HG03457 (cell line): ENCODE data around the gene HLCS.
"Not testable (repeated sequence)": the region's sequence is repeated elsewhere in the genome, so short reads cannot be mapped to it uniquely, and the experiment has no call there.

Experiments
- ATAC-seq: cut with Tn5 transposase; IDR thresholded peaks from one replicate; pipeline ENCODE4 v1.9.1; 2021; ENCODE audit warnings: moderate number of reproducible peaks; ENCODE audit not compliant: unreplicated experiment

HLCS gene

DNA sequence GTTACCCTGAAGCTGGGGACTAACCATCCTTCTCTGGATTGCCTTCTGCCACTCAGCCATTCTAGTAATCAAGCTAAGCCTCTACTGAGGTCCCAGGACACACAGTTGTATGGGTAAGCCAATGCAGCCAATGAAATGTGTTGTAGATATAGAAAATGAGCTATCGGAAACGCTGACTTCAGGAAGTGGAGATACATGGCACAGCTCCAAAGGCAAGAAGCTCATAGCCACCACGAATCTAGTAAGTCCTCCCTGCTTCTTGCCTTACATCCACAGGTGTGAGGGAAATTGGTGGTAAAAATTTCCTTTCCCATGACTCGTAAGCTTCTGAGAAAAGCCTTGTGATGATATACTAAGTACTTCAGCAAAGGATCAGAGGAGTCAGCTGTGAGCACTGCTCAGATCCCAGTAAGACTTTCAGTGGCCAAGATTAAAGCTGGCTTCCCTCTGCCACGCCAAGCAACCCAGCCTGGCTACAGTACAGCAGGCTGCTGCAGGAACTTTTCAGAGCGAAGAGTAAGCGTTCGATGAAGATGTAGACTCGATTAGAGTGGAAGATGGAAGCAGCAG is 149.8 kb downstream of the HLCS start:
- no peak for ATAC-seq

- not testable (repeated sequence) for ATAC-seq
These were observed 150.4 kb downstream of the HLCS start for GRCh38 chr21:36816026-36816425.

DNA sequence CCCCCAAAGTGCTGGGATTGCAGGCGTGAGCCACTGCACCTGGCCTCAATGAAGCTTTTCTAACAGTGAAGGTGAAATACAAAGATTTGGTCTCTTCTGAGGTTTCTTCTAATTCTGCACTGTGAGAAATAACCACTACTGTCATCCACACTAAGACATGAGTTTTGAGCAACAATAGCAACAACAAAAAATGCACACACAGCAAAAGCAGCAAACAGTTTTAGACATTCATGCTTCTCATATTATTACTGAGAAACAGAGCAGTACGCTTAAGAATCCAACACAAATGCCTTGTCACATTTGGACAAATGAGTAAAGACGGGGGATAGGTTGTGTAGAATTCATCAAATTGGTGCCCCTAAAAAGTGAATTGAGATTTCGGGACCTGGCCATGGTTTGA is 151.2 kb downstream of the HLCS start:
- no peak for ATAC-seq

GRCh38 chr21:36813052-36813451 is 153.4 kb downstream of the HLCS start:
- ATAC-seq = no peak

- no peak for ATAC-seq
These were observed 154.7 kb downstream of the HLCS start for GRCh38 chr21:36811762-36812161.

DNA sequence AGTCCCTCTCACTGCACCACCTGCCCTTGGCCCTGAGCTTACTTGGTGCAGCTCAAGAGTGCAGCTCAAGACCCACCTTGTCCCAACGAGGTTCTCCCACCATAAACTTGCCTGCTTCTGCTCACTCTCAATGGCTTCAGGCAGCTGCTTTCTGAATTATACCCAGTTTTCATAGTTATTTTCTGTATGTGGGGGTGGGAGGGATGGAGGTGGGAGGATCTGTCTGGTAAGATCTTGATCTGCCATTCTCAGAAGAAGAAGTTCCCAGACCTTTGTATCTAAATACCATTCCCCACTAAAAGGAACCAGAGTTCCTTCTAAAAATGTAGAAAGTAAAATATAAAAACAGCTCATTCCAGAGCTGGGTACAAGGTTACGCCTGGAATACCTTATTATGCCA is 156.0 kb downstream of the HLCS start:
- no peak for ATAC-seq

DNA sequence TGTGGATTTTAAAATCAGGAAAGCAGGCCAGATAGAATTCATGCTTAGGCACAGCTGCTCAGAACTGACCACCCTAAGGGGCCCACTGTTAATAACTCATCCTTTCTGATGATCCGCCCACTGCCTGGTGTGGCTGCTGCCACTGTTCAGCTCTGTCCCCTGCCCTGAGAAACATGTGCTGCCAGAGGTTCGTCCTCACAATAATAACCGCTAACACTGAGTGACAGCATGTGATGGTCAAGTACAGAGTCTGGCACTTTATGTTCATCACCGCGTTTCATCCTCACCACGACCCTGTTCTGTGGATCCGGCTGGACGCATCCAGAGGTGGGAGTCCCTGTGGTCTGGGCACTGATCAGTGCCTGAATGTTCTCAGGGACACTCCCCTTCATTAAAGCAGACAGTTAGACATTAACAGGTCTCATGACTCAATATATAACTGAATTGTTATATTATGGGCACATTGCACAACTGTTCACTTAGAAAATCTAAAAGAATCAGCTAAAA is 159.0 kb downstream of the HLCS start:
- ATAC-seq = no peak

- ATAC-seq = no peak
These were observed 160.4 kb downstream of the HLCS start for GRCh38 chr21:36806103-36806502.

DNA sequence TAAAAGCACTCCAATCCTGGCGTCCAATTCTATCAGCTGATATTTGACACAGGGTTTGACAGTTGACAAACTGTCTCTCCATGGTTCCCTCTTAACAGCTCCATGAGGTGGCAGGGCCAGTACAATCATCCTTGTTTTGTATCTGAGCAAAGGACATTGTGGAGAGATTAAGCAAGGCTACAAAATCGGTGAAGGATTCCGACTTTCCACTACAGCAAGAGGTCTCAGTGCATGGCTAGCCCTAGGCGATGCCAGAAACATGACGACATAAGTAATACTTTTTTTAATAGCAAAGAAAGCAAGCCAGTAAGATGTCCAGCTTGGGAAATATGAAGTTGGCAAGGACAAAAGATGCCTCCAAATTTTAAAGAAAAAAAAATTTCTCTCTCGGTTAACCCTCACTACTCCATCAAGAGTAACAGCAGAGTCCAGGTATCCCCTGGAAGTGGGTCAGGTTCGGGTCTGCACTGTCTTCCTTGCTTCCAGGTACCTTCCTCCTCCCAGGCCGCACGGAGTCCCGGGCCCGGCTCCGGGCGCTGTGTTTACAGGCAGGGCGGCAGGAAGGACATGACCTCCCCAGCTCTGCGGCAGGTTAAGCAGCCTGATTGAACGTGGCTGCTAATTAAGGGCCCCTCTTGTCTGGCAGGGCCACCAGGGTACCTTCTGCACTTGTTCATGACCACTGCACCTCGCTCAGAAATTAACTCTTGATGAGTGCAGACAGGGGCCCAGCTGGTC is 161.4 kb downstream of the HLCS start:
- ATAC-seq = no peak

DNA sequence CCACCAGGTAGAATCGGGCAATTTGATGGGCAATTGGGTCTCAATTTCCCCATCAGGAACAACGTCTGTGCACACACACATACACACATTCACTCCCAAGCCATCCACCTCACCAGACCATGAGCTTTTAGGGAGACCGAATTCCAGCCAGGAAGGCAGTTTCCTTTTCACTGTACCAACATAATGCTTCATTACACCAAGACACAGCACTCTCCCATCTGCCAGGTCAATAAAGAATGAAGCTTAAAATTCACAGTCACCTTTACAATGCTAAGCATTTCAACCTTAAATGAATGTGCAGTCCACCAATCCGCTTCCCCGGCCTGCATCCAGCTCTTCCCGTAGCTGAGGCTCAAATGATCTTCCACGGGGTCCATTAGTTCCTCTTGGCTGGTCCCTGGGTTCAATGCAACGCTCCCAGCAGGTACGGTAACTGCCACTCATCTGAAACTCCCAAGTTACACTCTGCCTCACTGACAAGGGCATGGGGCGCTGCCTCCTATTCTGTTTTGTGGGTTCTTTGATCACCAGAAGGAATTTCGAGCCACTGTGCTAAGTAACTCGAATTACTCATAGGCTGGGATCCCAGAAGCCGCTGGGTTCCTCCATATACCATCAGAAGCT is 162.5 kb downstream of the HLCS start:
- no peak for ATAC-seq

GRCh38 chr21:36803051-36803645 is 163.3 kb downstream of the HLCS start:
- ATAC-seq = no peak

DNA sequence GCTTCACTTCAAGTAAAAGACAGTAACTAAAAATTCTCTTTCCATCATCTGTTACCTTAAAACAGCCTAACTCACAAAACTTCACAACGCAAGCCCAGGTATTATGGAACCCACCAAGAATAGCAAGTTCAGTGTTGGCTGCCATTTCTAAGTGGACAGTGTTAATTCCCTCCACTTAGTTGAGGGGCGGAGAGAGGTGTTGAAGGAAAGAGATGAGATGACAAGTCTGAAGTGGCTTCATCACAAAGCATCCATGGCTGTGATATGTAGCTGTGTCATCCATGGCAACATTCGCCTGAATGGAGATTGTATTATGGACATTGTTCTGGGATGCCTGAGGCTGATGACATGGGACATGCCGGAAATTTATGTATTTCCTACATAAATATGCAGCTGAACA is 165.7 kb downstream of the HLCS start:
- no peak for ATAC-seq

DNA sequence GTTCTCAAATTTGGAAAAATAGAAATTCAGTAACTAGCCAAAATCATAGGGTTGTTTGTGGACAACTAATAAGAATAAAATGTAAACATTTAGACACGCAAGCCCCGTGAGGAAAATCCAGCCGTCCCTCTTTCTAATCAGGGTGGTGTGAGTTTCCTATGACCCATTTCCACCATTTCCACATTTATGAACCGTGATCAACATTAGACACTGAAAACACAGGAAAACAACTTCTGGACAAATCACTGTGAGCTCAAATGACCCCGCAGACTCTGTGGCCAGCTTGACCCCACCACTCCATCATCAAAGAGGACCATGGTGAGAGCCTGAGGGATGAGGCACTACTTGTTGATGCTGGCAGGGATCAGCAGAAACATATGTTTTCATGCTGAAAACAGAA is 166.6 kb downstream of the HLCS start:
- ATAC-seq = no peak

DNA sequence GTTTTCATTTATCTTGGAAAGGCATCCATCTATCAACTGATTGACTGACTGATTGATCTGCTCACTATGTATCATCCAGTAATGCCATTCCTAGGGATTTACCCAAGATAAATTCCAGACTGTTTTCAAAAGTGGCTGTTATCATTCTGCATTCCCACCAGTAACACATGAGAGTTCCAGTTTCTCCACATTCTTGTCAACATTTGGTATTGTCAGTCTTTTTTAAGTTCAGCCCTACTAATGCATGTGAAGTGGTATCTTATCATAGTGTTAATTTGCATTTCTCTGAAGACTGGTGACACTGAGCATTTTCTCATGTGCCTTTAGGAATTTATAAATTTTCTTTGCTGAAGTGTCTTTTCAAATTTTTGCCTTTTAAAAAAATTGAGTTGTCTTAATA is 168.0 kb downstream of the HLCS start:
- no peak for ATAC-seq

DNA sequence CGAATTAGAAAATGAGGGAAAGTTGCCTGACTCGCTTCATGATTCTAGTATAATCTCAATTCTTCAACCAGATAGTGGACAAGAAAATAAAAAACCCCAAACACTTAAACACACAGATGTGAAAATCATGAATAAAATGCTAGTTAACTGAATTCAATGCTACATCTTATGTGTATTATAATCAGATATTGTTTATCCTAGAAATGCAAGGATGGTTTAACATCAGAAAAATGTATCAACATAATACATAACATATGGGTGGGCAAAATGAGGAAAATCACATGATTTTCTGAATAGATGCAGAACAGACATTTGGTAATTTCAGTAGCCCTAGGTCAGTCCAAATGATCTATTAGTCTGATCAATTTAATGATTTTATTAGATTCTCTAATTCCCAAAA is 170.4 kb downstream of the HLCS start:
- no peak for ATAC-seq

GRCh38 chr21:36792505-36792967 is 173.9 kb downstream of the HLCS start:
- no peak for ATAC-seq

DNA sequence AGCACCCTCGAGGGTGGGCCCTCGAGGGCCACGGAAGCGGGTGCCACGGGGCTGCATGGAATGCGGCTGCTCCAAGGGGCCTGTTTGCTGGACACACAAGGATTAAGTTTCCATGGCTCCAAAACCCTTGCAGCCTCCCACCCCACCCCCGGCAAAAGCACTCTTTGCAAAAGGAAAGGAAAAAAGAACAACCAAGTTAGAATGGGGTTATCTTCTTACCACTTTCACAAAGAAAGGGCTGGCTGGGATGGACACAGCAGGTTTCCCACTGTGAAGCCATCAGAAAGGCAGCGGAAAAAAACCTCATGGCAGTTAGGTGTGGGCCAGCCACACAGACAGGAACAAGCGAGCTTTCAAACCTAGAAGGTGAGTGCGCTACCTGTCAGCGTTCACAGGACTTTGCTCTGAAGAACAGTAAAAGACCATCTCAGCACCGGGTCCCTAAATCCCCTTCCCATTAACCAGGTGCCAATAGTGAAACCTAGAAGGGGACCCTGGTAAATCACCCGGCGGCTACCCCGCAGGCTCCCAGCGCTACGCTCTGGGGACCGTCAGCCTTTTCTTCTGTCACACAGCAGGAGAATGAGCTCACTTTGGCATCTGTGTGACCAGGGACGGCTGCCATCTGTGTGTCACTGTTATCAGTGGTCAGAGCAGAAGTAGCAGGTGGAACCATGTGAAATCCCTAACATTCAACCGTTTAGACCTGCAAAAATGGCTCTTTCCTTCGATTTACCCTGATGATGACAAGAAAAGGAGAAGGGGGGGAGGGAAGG is 174.6 kb downstream of the HLCS start:
- no peak for ATAC-seq

GRCh38 chr21:36791180-36791579 is 175.3 kb downstream of the HLCS start:
- ATAC-seq = no peak

GRCh38 chr21:36790616-36791015 is 175.9 kb downstream of the HLCS start:
- ATAC-seq = no peak

DNA sequence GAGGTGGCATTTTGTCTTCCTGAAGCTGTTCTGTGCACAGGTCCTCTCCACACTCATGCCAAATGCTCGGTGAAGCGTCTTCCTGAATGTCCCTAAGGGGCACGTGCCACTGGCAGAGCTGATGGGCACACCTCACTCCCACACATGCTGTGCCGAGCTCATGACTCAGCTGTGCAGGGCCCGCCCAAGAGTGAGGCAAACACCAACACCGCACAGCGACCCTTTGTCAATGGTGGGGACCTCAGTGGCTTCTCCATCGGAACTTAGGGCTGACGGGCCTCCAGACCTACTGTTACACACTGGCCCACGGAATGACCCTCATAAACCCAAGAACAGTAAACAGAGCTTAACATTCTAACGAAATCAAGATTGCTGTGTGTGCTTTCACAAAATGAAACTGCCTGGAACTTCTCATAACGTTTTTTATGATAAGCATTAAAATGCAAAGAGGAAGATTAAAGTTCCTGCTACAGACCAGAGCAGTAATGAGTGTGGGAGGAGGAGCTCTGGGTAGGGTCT is 178.3 kb downstream of the HLCS start:
- no peak for ATAC-seq

DNA sequence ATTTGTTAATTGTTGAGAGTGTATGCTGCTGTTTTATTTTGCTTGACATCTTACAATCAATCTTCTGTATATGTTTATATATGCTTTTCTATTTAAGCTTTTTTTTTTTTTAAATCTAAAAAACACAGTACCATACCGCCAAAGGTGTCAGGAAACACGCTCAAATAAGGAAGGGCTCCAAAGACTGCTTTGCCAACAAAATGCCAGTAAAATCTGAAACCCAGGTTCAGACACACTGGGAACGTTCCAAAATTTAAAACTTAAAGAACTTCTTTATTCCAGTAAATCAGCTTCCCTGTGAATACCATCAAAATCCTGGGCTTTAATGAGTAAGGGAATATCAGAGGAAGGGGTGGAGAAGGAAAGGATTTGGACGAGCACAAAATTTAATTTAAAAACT is 180.3 kb downstream of the HLCS start:
- ATAC-seq = no peak
